Measurements from ENCODE around the gene S100A14. TPM values are rescaled to one million over a fixed set of nuclear protein-coding genes. Genes with fewer than 3 reads are reported as not detected.
A peak's percentile ranks its signal among the peaks of the same experiment; 100 is the strongest.

Gene S100A14
- total and polyA plus RNA-seq, 4 donors, result 0.39 to 0.61 TPM; not detected in 2

DNA sequence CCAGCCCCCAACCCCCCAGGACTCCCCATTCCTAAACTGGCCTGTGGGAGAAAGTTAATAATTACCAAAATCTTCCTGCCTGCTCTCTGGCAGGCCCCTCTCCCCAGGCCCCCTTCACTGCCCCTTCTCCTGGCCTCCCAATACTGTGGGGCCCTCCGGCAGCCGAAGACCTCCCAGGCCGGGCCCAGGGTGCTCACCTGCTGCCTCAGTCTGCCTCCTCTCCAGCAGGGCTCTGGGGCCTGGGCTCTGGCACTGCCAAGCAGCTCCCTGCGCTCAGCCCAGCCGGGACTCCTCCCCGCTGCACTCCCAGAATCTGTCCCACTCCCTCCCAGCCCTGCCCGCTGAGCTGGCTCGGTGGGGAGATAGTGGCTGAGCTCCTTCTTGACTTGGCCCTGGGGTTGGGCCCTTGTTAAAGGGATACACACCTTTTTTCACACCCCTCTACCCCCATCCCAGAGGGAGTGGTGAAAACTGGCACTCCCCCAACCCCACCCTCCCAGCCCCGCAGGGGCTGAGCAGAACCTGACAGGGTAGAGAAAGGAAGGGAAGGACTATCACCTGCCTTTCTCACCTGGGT is 3.3 kb downstream of the S100A14 start, which contains the start of gene S100A16:
S100A16 (minus strand) TSS at position 383 of the 577 bp plus-strand sequence. CDS start 4,986 bp downstream, outside the sequence.
- DNase-seq (ENCODE audit: low read depth in 4 of 6, low spot score in 6 of 6), result peak in 2 of 6 donors; percentile 38 to 71
- Histone ChIP-seq H3K27me3 (ENCODE audit: control insufficient read depth, insufficient read depth, low read length) (no peaks in the 10 kb centered on the region), H3K27ac (ENCODE audit: low read depth, low read length) (peak within 1 kb of the TSS; percentile 82), H3K36me3 (ENCODE audit: control insufficient read depth, insufficient read depth, low read length) (peaks cover 9% of the 10 kb centered on the region), H3K9me3 (ENCODE audit: control insufficient read depth, insufficient read depth, low read length) (no peaks in the 10 kb centered on the region), H3K4me1 (ENCODE audit: control insufficient read depth, insufficient read depth, low read length) (peaks cover 54% of the 10 kb centered on the region), H3K4me3 (ENCODE audit: low read depth, low read length) (peak within 1 kb of the TSS; percentile 43)
- 32% methylated on average over 6 of the region's 9 CpGs for whole genome bisulfite sequencing (ENCODE audit: insufficient coverage)

DNA sequence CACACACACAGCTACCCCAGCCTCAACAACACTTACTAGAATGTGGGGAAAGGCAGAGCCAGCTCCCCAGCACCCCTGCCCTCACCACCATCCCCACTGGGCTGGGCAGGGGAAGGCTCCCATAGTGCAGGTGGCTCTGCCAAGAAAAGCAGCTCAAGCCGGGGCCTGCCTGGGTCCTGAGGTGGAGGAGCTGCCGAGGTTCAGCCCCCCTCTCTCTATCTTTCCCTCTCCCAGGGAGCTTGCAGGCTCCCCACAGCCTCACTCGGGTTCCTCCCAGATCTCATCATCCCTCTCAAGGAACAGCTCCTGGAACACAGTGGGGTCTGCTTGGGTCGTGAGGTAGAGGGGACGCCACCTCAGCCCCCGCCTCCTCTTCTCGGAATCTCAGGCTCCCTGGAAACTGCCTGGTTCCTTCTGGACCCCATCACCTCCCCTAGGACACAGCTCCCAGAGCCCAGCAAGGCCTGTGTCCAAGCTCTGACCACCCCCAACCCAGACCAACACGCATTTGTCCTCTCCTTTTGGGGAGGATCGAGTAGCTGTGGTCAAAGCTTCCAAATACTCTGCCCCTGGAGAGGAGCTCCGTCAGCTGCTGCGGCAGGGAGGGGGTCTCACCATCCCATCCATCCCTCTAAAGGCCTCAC is 3.9 kb downstream of the S100A14 start:
- H3K27ac ChIP-seq (ENCODE audit: low read depth, low read length), result peak overlapping the region; percentile 82
- WGBS (ENCODE audit: insufficient coverage), result 39% methylated on average over 9 of the region's 11 CpGs
- H3K9me3 ChIP-seq (ENCODE audit: control insufficient read depth, insufficient read depth, low read length), result no peaks in the 10 kb centered on the region
- H3K27me3 ChIP-seq (ENCODE audit: control insufficient read depth, insufficient read depth, low read length), result no peaks in the 10 kb centered on the region
- peak in 1 of 6 donors; percentile 39 for DNase-seq (ENCODE audit: low read depth in 4 of 6, low spot score in 6 of 6)
- peaks cover 56% of the 10 kb centered on the region for H3K4me1 ChIP-seq (ENCODE audit: control insufficient read depth, insufficient read depth, low read length)
- H3K4me3 ChIP-seq (ENCODE audit: low read depth, low read length), result peak overlapping the region; percentile 43
- H3K36me3 ChIP-seq (ENCODE audit: control insufficient read depth, insufficient read depth, low read length), result peaks cover 15% of the 10 kb centered on the region

DNA sequence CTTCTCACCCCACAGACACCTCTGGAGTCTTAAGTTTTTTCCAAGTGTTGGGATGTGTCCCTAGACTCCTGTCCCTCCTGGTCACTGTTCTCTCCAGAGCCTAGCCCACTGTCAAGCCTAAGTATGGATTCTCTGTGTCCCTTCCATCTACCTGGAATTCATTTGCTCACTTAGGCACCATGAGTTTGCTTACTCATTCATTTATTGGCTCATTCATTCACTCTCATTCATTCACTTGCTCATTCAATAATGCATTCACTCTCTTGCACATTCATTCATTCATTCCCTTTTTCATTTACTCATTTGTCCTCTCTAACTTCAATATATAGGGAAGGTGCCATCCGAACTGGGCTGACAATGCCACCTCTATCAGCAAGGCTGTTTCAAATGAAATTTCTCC is 4.8 kb downstream of the S100A14 start:
- H3K4me1 ChIP-seq (ENCODE audit: control insufficient read depth, insufficient read depth, low read length), result peaks cover 50% of the 10 kb centered on the region
- H3K27me3 ChIP-seq (ENCODE audit: control insufficient read depth, insufficient read depth, low read length), result no peaks in the 10 kb centered on the region
- no peak for DNase-seq (ENCODE audit: low read depth in 4 of 6, low spot score in 6 of 6)
- peaks cover 22% of the 10 kb centered on the region for H3K36me3 ChIP-seq (ENCODE audit: control insufficient read depth, insufficient read depth, low read length)
- peak overlapping the region; percentile 43 for H3K4me3 ChIP-seq (ENCODE audit: low read depth, low read length)
- H3K27ac ChIP-seq (ENCODE audit: low read depth, low read length), result peak overlapping the region; percentile 82
- WGBS (ENCODE audit: insufficient coverage), result 71% methylated on average over 1 of the region's 1 CpG
- H3K9me3 ChIP-seq (ENCODE audit: control insufficient read depth, insufficient read depth, low read length), result no peaks in the 10 kb centered on the region

DNA sequence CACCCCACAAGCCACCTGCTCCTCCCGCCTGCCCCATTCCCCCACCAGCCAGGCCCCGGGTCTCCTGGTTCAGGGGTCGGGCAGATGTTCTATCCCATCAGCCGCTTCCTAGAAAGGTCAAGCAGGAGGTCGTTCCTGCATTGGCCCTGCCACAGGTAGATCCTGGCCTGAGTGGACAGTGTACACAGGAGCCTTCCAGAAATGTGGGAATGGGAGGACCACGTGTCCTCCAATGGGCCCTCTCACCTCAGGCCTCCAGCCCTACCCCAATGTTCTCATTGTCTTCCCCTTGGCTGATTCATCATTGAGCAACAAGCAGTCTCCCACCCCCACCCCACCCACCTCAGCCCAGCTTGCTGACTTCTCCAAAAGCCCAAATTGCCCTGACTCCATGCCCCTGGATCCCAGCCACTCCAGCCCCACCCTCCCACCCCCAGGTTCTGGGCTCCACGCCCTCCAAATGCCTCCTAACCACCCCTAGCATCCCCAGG is 5.3 kb downstream of the S100A14 start:
- Histone ChIP-seq H3K4me3 (ENCODE audit: low read depth, low read length) (no peak overlapping the region), H3K4me1 (ENCODE audit: control insufficient read depth, insufficient read depth, low read length) (peaks cover 50% of the 10 kb centered on the region), H3K27me3 (ENCODE audit: control insufficient read depth, insufficient read depth, low read length) (no peaks in the 10 kb centered on the region), H3K36me3 (ENCODE audit: control insufficient read depth, insufficient read depth, low read length) (peaks cover 27% of the 10 kb centered on the region), H3K9me3 (ENCODE audit: control insufficient read depth, insufficient read depth, low read length) (no peaks in the 10 kb centered on the region), H3K27ac (ENCODE audit: low read depth, low read length) (no peak overlapping the region)
- no peak for DNase-seq (ENCODE audit: low read depth in 4 of 6, low spot score in 6 of 6)
- WGBS (ENCODE audit: insufficient coverage), result 100% methylated on average over 2 of the region's 7 CpGs

DNA sequence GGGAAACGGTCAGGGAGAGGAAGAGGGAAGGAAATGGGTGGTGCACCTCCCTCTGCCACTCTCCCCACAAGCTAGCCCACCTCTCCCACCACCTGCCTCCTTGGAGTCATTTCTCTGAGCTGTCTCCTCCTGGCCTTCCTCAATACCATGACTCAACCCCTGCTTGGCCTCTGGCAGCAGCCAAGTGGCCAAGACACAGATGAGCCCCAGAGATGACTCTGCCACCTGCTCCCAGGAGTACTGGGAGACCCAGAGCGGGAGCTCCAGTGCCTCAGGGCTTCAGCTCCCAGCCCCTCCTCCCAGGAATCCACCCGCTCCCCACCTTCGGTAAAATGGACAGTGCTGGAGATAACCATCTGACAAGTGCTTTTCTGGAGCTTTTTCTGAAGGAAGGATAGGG is 5.8 kb downstream of the S100A14 start:
- peaks cover 50% of the 10 kb centered on the region for H3K4me1 ChIP-seq (ENCODE audit: control insufficient read depth, insufficient read depth, low read length)
- H3K4me3 ChIP-seq (ENCODE audit: low read depth, low read length), result no peak overlapping the region
- H3K36me3 ChIP-seq (ENCODE audit: control insufficient read depth, insufficient read depth, low read length), result peaks cover 31% of the 10 kb centered on the region
- H3K27me3 ChIP-seq (ENCODE audit: control insufficient read depth, insufficient read depth, low read length), result no peaks in the 10 kb centered on the region
- 20% methylated on average over 1 of the region's 4 CpGs for WGBS (ENCODE audit: insufficient coverage)
- no peaks in the 10 kb centered on the region for H3K9me3 ChIP-seq (ENCODE audit: control insufficient read depth, insufficient read depth, low read length)
- no peak for DNase-seq (ENCODE audit: low read depth in 4 of 6, low spot score in 6 of 6)
- no peak overlapping the region for H3K27ac ChIP-seq (ENCODE audit: low read depth, low read length)

DNA sequence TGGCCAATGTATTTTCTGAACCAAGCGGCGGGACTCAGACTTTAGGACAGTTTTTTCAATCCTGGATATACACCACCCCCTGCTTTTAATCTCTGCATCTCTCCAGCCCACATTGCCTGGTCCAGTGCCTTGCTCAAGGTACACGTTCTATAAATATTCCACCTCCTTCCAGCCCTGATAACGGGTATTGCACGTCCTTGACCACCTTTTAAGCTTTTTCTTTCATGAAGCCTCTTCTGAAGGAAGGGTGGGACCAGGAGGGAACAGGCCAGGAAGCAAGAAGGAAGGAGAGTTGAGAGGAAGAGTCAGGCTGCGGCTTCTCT is 6.6 kb downstream of the S100A14 start:
- H3K36me3 ChIP-seq (ENCODE audit: control insufficient read depth, insufficient read depth, low read length), result peaks cover 31% of the 10 kb centered on the region
- peak overlapping the region; percentile 54 for H3K27ac ChIP-seq (ENCODE audit: low read depth, low read length)
- WGBS (ENCODE audit: insufficient coverage), result 83% methylated on average over 2 of the region's 6 CpGs
- DNase-seq (ENCODE audit: low read depth in 4 of 6, low spot score in 6 of 6), result no peak
- peaks cover 50% of the 10 kb centered on the region for H3K4me1 ChIP-seq (ENCODE audit: control insufficient read depth, insufficient read depth, low read length)
- no peak overlapping the region for H3K4me3 ChIP-seq (ENCODE audit: low read depth, low read length)
- no peaks in the 10 kb centered on the region for H3K9me3 ChIP-seq (ENCODE audit: control insufficient read depth, insufficient read depth, low read length)
- H3K27me3 ChIP-seq (ENCODE audit: control insufficient read depth, insufficient read depth, low read length), result no peaks in the 10 kb centered on the region

DNA sequence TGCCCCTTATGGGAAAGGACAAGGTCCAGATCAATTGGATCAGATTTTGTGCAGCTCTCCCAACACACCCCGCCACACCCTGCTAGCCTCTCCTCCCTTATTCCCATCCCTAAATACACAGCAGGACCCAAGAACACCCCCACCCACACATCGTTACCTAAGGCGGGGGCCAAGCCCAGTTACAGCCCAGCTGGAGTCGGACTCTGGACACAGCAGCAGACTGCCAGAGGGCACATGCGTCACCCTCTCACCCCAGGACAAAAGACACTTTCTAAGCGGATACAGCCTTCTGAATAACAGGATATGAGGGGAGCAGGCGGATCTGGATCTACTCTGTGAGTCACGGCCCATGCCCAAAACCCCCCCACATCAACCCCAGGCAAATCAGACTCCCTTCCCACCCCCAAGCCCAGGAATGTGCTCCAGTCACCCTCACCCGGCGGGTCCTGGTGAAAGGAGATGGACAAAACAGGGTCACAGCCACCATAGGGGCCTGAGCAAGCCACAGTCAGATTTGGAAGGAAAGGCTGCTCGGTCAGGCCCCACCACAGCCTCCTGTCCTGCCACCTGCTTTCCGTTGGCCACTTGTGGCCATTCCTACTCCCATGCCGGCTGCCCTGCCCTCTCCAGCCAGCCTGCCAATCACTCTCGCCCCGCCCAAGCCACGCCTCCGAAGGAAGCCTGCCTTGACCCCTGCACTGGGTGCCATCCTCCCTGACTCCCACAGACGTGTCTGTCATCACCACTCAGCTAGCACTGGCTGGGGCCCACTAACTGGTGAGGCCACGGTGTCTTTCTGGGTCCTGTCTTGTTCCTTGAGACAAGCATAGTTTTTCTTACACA is 7.2 kb downstream of the S100A14 start:
- H3K36me3 ChIP-seq (ENCODE audit: control insufficient read depth, insufficient read depth, low read length), result peaks cover 31% of the 10 kb centered on the region
- 36% methylated on average over 19 of the region's 19 CpGs for WGBS (ENCODE audit: insufficient coverage)
- DNase-seq (ENCODE audit: low read depth in 4 of 6, low spot score in 6 of 6), result peak in 1 of 6 donors; percentile 48
- H3K4me3 ChIP-seq (ENCODE audit: low read depth, low read length), result peak overlapping the region; percentile 21
- H3K27ac ChIP-seq (ENCODE audit: low read depth, low read length), result peak overlapping the region; percentile 54
- H3K27me3 ChIP-seq (ENCODE audit: control insufficient read depth, insufficient read depth, low read length), result no peaks in the 10 kb centered on the region
- H3K4me1 ChIP-seq (ENCODE audit: control insufficient read depth, insufficient read depth, low read length), result peaks cover 50% of the 10 kb centered on the region
- no peaks in the 10 kb centered on the region for H3K9me3 ChIP-seq (ENCODE audit: control insufficient read depth, insufficient read depth, low read length)

DNA sequence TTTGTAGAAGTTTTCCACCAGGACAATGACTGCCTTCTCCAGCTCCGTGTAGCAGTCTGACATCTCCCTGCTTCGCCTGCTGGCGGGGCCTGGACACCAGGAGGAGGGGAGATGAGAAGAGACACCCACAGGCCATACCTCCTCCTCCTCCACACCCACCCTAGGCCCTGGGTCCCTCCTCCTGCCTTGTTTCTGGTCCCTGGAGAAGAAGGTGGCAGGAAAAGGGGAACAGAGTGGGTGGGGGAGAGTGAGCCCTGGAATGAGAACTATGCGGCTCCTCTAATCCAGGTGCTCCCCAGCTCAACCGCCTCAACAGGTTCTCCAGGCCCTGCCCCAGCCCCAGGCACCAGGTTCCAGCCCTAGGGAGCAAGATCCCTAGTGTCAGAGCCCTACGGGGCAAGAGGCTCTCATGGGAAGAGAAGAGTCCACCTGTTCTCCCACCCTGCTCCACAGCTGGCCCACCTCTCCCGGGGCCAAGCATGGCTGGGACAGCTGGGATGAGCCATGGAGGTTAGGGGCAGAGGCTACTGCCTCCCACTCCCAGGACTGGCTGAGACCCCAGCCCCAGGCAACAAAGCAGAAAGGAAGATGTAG is 7.9 kb downstream of the S100A14 start:
- no peak for DNase-seq (ENCODE audit: low read depth in 4 of 6, low spot score in 6 of 6)
- Histone ChIP-seq H3K4me3 (ENCODE audit: low read depth, low read length) (peak overlapping the region; percentile 21), H3K36me3 (ENCODE audit: control insufficient read depth, insufficient read depth, low read length) (peaks cover 31% of the 10 kb centered on the region), H3K27me3 (ENCODE audit: control insufficient read depth, insufficient read depth, low read length) (no peaks in the 10 kb centered on the region), H3K4me1 (ENCODE audit: control insufficient read depth, insufficient read depth, low read length) (peaks cover 47% of the 10 kb centered on the region), H3K9me3 (ENCODE audit: control insufficient read depth, insufficient read depth, low read length) (no peaks in the 10 kb centered on the region), H3K27ac (ENCODE audit: low read depth, low read length) (peak overlapping the region; percentile 54)
- WGBS (ENCODE audit: insufficient coverage), result 90% methylated on average over 2 of the region's 7 CpGs

DNA sequence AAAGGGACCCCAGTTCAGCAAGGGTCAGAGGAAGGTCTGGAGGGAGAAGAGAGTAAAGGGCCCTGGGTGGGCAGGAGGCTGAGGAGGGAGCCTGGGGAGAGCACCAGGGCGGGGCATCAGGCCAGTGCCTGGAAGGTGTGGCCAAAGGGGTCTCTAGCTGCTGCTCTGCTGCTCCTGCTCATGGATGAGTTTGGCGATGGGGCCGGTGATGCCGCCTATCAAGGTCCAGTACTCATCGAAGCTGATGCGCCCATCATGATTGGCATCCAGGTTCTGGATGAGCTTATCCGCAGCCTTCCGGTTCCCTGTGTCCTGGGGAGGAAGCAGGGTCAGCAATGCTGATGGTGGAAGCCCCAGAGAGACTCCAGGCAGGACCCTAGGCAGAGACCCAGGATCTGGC is 8.7 kb downstream of the S100A14 start:
- Histone ChIP-seq H3K27ac (ENCODE audit: low read depth, low read length) (no peak overlapping the region), H3K9me3 (ENCODE audit: control insufficient read depth, insufficient read depth, low read length) (no peaks in the 10 kb centered on the region), H3K4me1 (ENCODE audit: control insufficient read depth, insufficient read depth, low read length) (peaks cover 39% of the 10 kb centered on the region), H3K4me3 (ENCODE audit: low read depth, low read length) (no peak overlapping the region), H3K36me3 (ENCODE audit: control insufficient read depth, insufficient read depth, low read length) (peaks cover 31% of the 10 kb centered on the region), H3K27me3 (ENCODE audit: control insufficient read depth, insufficient read depth, low read length) (no peaks in the 10 kb centered on the region)
- 96% methylated on average over 8 of the region's 8 CpGs for WGBS (ENCODE audit: insufficient coverage)
- no peak for DNase-seq (ENCODE audit: low read depth in 4 of 6, low spot score in 6 of 6)

Data from spinal cord (tissue), 10 donors.